NOMO-1 treated with DMSO at 0.1 percent for 48 hours (cell line): ENCODE data around the gene C15orf62.

ENCODE experiments used
- DNase-seq: peaks from one replicate; lab custom pipeline; 2025; ENCODE audit not compliant: unreplicated experiment; lab: John Stamatoyannopoulos, UW

Gene C15orf62

GRCh38 chr15:40769274-40770146 lies at the start of gene C15orf62:
Gene C15orf62 (plus strand): TSS chr15:40769980. CDS start chr15:40770496, 516 bp downstream.
- DNase-seq, result peak; percentile 46

- no peak for DNase-seq
Measured at GRCh38 chr15:40721701-40722100, 48.1 kb upstream of the C15orf62 start.

GRCh38 chr15:40722354-40722753 lies 47.4 kb upstream of the C15orf62 start:
- no peak for DNase-seq

- DNase-seq, result no peak
Measured at GRCh38 chr15:40722934-40723333, 46.8 kb upstream of the C15orf62 start.

GRCh38 chr15:40723919-40724318 lies 45.9 kb upstream of the C15orf62 start:
- DNase-seq, result no peak

- DNase-seq, result no peak
Measured at GRCh38 chr15:40731034-40731433, 38.7 kb upstream of the C15orf62 start.

GRCh38 chr15:40736575-40736974 lies 33.2 kb upstream of the C15orf62 start:
- DNase-seq, result no peak

GRCh38 chr15:40737048-40737447 lies 32.7 kb upstream of the C15orf62 start:
- no peak for DNase-seq

GRCh38 chr15:40739047-40739446 lies 30.7 kb upstream of the C15orf62 start:
- DNase-seq, result no peak

- DNase-seq, result no peak
Measured at GRCh38 chr15:40739854-40740253, 29.9 kb upstream of the C15orf62 start.

GRCh38 chr15:40743485-40743901 lies 26.3 kb upstream of the C15orf62 start:
- DNase-seq, result no peak

GRCh38 chr15:40743921-40744814 lies 25.6 kb upstream of the C15orf62 start:
- DNase-seq, result peak; percentile 18

- DNase-seq, result no peak
Measured at GRCh38 chr15:40744815-40745152, 25.0 kb upstream of the C15orf62 start.

GRCh38 chr15:40746916-40747418 lies 22.8 kb upstream of the C15orf62 start:
- DNase-seq, result peak; percentile 30

GRCh38 chr15:40747685-40748631 lies 21.8 kb upstream of the C15orf62 start:
- DNase-seq, result no peak

- no peak for DNase-seq
Measured at GRCh38 chr15:40749151-40749630, 20.6 kb upstream of the C15orf62 start.

- no peak for DNase-seq
Measured at GRCh38 chr15:40750885-40751284, 18.9 kb upstream of the C15orf62 start.

- DNase-seq, result no peak
Measured at GRCh38 chr15:40751745-40752144, 18.0 kb upstream of the C15orf62 start.

- no peak for DNase-seq
Measured at GRCh38 chr15:40754574-40754882, 15.3 kb upstream of the C15orf62 start.
